GM10847 (cell line): ENCODE measurements around the gene ATP6V0B.

Source experiments
- POLR2A ChIP-seq: IDR thresholded peaks from 2 replicates; pipeline ENCODE4 v1.6.1; 2011; ENCODE audit not compliant: insufficient read length; ENCODE audit errors: extremely low read depth

Gene ATP6V0B

DNA sequence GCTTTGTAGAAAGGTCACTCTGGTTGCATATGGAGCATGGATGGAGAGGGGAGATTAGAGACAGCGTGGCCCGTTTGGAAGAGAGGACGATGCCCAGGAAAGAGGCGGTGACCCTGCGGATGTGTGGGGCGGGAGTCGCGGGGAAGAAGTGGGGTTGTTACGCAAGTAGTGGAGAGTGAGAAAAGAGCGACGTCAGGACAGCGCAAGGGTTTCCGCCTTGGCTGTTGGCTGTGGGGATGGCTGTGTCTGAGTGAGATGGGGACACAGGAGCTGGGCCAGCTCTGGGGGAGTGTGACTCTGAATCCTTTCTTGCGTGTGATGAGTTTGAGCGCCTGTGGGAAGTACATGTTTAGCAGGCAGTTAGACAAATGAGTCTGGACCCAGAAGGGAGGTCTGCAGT lies 8.0 kb downstream of the ATP6V0B start:
- TF ChIP-seq POLR2A: no peak

DNA sequence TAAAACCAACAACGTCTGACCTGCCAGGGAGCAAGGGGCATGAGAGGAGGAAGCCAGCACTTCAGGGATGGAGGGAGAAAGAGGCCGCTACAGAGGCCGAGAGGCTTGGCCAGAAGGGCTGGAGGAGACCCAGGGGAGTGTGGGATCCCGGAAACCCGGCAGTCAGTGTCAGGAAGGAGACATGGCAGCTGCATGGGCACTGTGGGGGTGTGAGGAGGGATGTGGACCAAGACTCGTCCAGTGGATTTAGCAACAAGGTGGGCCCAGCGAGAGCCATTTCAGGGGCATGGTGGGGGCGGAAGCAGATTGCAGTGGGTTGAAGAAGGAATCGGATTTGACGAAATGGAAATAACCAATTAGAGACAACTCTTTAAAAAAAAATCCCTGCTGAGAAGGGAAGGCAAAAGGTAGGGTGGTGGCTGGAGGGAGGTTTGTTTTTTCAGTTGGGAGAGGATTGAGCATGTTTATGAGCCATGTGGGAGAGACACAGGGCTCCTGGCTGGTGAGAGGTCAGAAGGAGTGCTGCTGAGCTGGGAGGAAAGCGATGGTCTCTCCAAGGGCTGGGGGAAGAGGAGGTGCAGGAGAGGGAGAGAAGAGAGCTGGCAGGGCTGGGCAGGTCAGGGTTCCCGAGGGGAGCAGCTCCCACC lies 8.6 kb downstream of the ATP6V0B start:
- no peak for TF ChIP-seq POLR2A

DNA sequence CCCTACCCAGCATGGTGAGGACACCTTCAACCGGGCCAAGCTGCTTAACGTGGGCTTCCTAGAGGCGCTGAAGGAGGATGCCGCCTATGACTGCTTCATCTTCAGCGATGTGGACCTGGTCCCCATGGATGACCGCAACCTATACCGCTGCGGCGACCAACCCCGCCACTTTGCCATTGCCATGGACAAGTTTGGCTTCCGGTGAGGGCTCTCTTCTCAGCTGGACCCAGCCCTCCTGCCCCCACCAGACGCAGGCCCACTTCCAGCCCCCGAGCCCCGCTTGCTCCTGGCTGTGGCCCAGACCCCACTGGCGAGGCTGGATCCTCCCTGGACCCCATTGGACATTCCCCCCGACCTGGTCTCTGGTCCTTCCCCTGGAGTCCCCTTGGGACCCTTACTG lies 10.1 kb downstream of the ATP6V0B start:
- no peak for TF ChIP-seq POLR2A

DNA sequence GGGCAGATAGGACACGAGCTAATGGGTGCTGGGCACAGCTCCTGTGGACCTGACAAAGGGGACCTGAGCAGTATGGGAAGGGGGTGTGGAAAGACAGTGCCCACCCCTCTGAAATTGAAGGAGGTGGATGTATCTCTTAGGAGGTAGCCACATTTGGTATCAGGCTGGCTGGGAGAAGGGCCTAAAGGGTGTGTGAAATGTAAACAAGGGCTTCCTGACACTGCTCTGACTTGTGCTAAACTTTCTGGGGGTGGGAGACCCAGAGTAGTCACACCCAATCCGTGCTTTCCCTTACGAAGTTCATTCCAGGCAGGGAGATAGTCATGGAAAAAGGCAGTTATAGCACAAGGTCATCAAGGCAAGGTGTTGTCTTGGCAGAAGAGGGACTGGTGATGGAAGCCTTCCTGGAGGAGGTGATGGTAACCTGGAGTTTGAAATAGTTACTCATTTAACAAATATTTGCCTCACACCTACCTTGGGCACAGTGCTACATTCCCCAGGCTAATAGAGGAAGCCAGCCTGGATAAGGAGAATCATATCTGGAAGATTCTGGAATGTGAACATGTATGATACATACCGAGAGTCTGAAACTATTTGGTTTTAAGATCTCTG lies 11.3 kb downstream of the ATP6V0B start:
- no peak for TF ChIP-seq POLR2A

DNA sequence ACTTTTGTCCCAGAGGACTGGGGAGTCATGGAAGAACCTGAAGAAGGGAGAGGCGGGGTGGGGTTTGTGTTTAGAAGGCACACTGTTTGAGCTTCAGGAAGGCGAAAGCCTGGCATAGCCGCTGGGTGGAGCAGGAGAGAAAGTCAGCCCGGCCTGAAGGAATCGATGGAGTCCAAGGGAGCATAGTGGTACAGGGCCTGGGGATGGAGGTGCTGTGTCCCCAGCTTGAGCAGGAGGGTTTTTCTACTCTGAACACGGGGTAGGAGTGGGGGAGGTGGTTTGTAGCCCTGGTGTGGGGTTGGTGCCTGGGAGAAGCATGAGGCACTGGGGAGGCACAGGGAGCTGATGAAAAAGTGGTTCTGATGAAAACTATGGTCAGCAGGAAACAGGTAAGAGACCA lies 12.0 kb downstream of the ATP6V0B start:
- TF ChIP-seq POLR2A: no peak

DNA sequence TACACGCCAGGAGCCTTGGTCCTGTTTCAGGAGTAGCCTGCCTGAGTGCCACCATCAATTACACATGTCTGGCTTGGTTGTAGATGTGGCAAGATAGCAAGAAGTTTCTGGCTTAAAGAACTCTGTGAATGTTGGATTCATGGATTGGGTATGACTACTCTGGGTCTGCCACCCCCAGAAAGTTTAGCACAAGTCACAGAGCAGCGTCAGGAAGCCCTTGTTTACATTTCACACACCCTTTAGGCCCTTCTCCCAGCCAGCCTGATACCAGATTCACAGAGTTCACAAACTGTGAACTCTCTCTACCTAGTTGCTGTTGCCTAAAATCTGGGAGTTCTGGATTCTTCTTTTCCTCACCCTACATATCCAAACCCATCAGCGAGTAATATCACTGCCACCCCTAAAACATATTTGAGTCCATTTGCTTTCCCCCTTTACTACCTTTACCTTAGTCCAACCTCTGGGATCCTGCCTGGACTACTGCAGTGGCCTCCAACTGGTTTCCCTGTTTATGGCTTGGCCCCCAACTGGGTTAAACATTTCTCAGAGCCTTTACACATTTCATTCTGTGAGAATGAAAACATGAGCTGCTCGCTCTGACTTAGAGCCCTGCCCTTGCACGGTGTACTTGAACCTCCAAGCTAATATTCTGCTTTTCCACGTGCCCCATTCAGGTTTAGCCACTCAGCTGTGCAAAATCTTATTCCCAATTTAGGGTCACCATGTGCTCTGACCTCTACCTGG lies 12.6 kb downstream of the ATP6V0B start:
- TF ChIP-seq POLR2A: no peak

DNA sequence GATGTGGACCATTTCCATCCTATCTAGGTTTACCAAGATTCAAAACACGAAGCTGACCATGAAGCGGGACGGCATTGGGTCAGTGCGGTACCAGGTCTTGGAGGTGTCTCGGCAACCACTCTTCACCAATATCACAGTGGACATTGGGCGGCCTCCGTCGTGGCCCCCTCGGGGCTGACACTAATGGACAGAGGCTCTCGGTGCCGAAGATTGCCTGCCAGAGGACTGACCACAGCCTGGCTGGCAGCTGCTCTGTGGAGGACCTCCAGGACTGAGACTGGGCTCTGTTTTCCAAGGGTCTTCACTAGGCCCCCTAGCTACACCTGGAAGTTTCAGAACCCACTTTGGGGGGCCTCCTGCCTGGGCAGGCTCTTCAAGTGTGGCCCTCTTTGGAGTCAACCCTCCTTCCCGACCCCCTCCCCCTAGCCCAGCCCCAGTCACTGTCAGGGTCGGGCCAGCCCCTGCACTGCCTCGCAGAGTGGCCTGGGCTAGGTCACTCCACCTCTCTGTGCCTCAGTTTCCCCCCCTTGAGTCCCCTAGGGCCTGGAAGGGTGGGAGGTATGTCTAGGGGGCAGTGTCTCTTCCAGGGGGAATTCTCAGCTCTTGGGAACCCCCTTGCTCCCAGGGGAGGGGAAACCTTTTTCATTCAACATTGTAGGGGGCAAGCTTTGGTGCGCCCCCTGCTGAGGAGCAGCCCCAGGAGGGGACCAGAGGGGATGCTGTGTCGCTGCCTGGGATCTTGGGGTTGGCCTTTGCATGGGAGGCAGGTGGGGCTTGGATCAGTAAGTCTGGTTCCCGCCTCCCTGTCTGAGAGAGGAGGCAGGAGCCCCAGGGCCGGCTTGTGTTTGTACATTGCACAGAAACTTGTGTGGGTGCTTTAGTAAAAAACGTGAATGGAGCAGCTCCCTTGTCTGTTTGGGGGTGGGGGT lies 15.8 kb downstream of the ATP6V0B start:
- no peak for TF ChIP-seq POLR2A

DNA sequence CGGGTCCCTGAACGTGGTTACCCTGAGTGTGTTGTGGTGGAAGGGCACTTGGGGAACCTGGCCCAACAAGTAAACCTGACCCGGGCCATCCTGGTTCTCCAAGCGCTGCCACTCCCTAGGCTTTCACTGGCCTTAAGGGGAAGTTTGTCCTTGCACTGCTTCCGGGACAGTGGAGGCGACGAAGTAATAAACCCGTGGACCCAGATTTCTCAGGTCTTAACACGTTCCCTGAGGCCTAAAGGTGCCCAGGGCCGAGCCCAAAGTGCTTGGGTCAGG lies 16.4 kb downstream of the ATP6V0B start:
- TF ChIP-seq POLR2A: no peak

DNA sequence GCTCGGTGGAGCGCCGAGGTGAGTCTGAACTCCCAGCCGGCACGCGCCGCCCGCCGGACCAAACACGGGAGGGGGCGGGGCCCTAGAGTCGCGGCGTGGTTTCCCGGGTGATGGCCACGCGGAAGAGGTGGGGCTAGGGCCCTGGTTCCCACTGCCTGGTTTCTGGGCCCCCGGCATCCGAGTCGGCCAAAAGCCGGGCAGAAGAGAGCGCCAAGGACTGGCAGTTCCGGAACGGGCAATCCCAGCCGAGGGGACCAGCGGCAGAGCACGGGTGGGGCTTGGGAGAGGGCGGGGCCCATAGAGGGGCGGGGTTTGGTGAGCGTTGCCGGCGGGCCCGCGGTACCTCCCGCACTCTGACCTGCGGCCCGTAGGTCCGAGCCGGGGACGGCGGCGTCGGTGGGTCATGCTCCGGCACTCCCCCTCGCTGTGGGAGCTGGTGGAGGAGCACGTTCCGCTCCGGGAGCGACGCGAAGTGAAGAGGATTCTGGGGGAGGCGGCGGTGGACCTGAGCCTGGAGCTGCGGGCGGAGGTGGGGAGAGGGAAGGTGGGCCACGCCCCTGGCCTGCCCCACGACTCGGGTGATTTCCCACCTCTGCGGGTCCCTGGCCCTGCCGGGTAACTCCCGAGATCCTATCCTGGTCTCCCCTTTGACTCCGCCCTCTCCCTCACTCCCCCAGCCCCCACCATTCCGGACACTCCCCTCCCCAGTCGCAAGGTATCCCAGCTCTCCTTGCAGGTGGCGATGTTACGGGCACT lies 16.9 kb downstream of the ATP6V0B start, which contains the start of gene CCDC24:
TSS of gene CCDC24 (plus strand) at position 124 of the 756 bp plus-strand sequence. CDS start at position 404, 280 bp downstream.
- TF ChIP-seq POLR2A: no peak

DNA sequence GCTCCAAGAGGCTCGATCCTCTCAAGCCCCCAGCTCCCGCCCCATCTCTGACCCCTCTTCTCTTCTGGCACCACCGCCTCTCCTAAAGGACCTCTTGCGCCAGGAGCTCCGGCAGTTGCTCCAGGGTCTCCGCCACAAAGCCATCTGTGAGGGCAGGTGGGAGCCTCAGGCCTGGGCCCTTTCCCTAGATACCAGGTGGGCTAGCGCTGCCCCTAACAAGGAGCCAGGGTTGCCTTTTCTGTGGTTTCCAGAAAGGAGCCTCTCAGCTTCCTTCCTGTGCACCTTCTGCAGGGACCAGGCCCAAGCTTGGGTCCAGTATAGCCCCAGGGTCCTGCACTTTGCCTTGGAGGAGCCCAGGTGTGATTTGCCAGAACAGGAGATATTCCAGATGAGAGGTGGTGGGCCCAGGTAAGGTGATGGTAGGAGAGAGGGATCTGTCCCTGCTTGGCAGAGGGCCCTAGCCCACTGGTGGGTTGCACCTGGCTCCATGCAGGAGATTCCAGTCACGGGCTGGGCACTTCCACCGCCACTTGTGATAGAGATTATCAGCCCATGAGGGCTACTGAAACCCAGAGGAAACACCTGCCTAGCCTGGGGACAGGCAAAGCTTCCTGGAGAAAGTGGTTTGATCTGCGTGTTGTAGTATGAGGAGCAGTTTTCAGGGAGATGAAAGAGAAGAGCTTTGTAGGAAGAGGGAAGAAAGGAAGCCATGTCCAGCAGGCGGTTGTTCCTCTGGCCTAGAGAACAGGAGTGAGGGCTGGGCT lies 17.7 kb downstream of the ATP6V0B start:
- TF ChIP-seq POLR2A: no peak

DNA sequence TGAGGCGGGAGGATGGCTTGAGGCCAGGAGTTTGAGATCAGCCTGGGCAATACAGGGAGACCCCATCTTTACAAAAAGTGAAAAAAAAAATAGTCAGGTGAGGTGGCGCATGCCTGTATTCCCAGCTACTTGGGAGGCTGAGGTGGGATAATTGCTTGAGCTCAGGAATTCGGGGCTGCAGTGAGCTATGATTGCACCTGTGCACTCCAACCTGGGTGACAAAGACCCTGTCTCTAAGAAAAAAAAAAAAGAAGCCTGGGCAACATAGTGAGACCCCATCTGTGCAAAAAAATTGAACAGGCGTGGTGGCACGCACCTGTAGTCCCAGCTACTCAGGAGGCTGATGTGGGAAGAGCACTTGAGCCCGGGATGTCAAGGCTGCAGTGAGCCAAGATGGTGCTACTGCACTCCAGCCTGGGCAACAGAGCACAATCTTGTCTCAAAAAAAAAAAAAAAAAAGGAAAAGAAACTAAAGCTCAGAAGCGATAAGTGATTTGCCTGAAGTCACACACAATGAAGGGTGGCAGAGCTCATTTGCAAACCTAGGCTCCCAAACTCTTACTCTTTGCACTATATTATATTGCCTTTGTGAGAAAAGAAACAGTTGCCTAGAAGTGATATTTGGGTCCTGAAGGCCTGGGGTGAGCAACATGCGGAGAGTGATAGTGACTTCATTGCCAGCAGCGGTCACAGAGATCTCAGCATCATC lies 18.6 kb downstream of the ATP6V0B start:
- TF ChIP-seq POLR2A: no peak

DNA sequence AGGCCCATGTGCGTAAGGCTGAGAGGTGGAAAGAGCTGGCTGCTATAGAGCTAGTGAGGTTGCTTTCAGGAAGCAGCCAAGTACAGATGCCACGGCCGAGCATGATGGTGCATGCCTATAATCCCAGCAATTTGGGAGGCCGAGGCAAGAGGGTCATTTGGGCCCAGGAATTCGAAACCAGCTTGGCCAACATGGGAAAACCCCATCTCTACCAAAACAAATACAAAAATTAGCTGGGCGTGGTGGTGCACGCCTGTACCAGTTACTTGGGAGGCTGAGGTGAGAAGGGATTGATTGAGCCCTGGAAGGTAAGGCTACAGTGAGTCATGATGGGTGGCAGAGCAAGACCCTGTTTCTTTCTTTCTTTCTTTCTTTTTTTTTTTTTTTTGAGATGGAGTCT lies 19.3 kb downstream of the ATP6V0B start:
- no peak for TF ChIP-seq POLR2A
